Activated CD4-positive, alpha-beta T cell treated with anti-CD3 and anti-CD28 coated beads, Interleukin-2, amount 50 U/mL, for 4 hours (primary cell): ENCODE measurements around the gene TSPAN6.

Experiments
- DNase-seq, 2 experiments: peaks; one replicate each; pipeline ENCODE4 v3.0.0-alpha.2; 2020

Gene TSPAN6, protein sequence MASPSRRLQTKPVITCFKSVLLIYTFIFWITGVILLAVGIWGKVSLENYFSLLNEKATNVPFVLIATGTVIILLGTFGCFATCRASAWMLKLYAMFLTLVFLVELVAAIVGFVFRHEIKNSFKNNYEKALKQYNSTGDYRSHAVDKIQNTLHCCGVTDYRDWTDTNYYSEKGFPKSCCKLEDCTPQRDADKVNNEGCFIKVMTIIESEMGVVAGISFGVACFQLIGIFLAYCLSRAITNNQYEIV

GRCh38 chrX:100636321-100636991 lies at the start of gene TSPAN6:
Gene TSPAN6, minus strand, starts transcription at chrX:100636806. Its CDS starts 112 bp downstream, at chrX:100636694.
- peak; percentile 60 to 62 for DNase-seq

DNA sequence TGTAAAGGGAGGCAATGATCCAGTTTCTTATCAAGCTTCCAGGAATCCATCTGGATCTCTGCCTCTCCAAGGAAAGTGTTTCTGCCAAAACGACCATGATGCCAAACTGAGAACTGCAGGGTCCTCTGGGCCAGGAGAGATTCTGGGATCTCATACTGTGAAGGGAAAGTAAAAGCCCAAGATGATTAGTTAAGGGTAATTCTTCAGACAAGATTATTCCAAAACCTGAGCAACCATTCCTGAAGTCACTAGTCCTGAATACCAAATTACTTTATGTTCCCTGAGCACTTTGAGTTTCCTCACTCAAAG lies 49.3 kb upstream of the TSPAN6 start:
- no peak for DNase-seq

DNA sequence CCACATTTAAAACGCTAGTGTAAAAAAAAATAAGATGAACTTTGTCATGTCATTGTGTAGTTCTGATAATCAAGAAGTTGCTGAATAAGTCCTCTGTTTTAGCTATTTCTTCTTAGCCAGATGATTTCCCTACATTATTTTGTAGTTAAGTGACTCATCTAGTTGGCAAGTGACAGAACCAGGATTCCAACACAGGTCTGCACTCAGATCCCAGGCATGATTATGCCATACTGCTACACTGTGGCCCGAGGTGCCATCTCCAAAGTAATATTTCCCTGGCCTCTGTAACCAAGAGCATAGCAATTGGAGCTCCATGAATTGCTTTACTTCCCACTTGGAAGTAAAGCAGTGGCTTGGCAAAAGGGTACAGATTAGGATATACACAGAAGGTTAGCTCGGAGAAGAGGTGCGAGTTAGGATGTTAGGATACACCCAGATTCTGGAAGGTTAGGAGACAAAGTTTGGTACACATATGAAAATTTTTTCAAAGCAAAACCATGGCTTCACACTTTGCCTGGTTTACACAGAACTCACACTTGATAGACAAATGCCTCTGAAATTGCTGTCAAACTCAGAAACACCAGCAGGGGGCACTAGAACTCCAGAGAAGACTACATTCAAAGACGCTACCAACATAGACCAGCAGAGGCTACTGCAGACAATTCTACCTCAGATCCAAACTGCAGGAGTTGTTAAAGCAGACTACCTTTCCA lies 48.8 kb upstream of the TSPAN6 start:
- DNase-seq: peak; percentile 46 to 48

GRCh38 chrX:100682939-100683338 lies 46.3 kb upstream of the TSPAN6 start:
- no peak for DNase-seq

DNA sequence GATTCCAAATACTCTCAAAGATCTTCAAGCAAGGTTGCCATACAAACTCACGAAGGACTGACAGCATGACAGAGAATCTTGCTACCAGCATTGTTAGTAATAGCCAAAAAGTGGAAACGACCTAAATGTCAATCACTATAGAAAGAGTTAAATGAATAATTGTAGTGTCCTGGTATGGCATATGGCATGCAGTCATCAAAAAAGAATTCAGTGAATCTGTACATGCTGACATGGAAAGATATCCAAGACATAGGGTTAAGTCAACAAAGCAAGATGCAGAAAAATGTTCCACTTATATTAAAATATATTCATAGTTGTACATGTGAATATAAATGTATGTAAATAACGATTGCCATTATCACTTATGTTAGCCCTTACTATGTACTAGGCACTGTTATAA lies 45.0 kb upstream of the TSPAN6 start:
- DNase-seq: no peak

- DNase-seq: no peak
These were observed 44.1 kb upstream of the TSPAN6 start for GRCh38 chrX:100680756-100681155.

GRCh38 chrX:100677611-100678181 lies 41.1 kb upstream of the TSPAN6 start:
- DNase-seq: no peak

GRCh38 chrX:100674705-100675104 lies 38.1 kb upstream of the TSPAN6 start:
- DNase-seq: no peak

GRCh38 chrX:100673397-100673953 lies 36.9 kb upstream of the TSPAN6 start:
- DNase-seq: no peak

GRCh38 chrX:100672966-100673365 lies 36.4 kb upstream of the TSPAN6 start:
- no peak for DNase-seq

DNA sequence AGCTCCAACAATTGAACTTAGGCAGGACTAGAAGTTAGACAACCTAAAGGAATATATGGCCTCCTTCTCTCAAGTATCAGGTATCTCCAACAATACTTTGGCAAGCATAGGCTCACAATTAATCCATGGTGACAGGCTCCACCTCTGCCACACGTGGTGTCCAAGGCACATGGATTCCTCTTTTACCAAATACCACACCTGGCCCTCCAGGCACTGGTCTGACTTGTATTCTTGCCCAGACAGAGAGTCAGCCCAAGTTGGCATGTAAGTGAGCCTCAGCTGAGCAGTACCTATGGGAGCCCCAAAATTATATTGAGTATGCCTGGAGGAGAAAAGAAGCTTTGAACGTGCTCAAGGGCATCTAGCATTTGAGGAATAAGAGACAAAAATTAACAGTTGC lies 27.0 kb upstream of the TSPAN6 start:
- DNase-seq: no peak

- DNase-seq: no peak
These were observed 26.2 kb upstream of the TSPAN6 start for GRCh38 chrX:100662796-100663195.

- DNase-seq: no peak
These were observed 25.6 kb upstream of the TSPAN6 start for GRCh38 chrX:100662170-100662569.

- DNase-seq: no peak
These were observed 23.0 kb upstream of the TSPAN6 start for GRCh38 chrX:100659431-100660137.

DNA sequence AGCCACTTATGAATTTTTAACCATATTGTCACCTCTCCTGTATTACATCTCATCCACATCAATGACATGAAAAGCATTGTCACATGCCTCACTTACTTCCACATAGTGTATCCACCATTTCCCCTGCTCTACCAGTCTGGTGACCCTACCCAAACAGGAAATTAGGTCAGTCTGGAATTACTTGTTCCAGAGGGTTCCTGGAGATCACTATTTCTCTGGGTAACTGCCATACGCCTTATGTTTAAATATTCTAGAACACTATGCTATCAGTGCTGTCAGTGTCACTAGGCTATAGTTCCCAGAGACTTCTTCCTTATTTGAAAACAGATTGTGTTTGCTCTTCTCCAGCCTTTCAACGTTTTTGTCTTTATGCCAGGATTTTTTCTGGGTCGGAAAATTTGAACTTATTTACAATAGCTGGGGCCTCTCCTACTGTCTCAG lies 22.4 kb upstream of the TSPAN6 start:
- DNase-seq: no peak

- no peak for DNase-seq
These were observed 17.7 kb upstream of the TSPAN6 start for GRCh38 chrX:100654261-100654660.

DNA sequence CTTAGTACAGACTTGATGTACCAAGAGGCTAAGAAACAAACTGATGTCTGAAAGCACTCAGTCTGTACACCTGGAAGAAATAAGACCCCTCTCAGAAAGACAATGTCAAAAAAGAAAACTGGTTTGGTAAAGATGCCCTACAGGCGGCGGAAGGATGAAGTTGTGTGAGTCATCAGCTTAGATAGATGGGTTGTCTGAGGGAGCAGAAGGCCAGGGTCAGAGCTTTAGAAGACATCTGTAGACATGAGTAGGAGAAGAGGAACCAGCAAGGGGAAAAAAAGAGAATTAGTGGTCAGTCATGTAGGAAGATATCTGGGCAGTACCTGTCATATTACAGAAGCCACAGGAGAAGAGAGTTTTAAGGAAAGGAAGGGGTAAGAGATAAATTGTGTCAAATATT lies 15.7 kb upstream of the TSPAN6 start:
- DNase-seq: no peak

DNA sequence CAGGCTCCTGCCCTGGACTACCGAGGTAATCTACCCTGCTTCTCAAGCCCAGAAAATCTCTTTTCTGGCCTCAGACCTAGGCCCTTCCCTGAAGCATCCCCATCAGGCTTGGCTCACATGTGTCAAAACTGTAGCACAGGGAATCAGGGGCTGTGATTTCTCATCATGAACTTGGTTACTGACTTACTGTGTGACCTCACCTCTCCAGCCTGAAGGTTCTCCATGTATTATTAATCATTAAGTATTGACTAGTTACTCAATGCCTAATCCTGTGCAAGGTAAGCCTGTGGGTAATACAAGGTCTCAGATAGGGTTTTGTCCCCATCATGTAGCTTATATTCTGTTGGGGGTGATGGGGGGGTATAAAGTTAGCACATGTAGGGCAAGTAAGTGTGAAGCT lies 14.2 kb upstream of the TSPAN6 start:
- DNase-seq: no peak

DNA sequence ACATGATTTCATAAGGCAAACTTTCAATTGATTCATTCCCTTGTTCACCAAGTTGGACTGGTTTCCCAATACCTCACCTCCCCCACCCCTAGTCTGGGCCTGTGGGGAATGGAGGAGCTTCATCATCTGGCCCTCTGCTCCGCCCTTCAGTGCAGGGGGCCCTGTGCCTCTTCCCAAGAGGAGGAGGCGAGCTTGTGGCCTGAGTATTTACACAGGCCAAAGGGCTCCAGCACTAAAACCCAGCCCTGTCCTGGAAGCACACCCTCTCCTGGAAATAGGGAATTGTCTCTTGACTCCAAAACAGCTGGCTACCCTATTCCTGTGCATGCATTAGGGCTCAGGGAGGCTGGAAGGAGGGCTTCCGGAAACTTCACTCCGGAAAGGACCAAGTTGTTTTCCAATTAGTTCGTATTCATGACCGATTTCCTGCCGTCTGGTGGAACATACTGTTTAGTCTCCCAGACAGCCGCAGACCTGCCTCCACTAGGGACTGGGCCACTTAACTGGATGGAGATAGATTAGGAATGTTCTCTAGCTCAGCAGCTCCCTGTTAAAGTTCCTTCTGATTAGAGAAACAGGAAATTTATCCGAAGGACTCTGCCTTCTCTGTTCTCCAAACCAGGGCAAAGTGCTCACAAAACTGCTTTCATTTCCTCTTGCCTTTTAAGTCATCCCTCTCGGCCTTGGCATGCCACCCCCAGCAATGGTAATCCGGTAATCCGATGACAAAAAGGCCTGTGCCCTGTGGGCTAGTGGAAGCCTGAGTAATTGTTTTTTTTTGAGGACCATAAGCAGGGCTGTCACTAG lies 13.1 kb upstream of the TSPAN6 start:
- no peak for DNase-seq

- DNase-seq: no peak
These were observed 12.1 kb upstream of the TSPAN6 start for GRCh38 chrX:100648458-100649417.

DNA sequence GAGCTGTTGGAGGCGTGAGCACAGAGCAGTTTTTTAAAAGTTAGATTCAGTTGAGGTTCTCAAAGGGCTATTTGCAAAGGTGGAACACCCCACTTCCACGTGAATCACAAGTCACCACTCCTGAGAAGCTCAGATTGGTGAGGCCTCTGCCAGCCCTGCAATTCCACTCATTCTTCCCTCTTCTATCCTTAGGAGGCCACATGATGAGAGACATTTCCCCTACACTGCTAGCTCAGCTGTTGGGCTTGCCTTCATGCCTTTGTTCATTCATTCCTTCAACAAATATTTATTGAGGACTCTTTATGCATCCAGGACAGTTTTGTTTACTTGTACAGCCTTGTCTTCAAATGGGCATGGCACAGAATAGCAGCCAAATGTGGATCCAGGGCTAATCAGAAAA lies 11.1 kb upstream of the TSPAN6 start:
- no peak for DNase-seq
